HepG2 (cell line): ENCODE results near the gene CDYL2. TPM values are rescaled to one million over a fixed set of nuclear protein-coding genes. Genes with fewer than 3 reads are reported as not detected.

ENCODE experiments used
- ATAC-seq: fragments of 200-7000 bp; cut with Tn5 transposase; 3 replicates; pipeline ENCODE4 v1.9.1; 2020; ENCODE audit warnings: mild to moderate bottlenecking, moderate library complexity
- BruUV-seq: library from RNA; stranded (reverse); fragments of 400-500 nt; replicated peaks from 2 replicates; lab custom pipeline; 2021; lab: Mats Ljungman, UMichigan
- CTCF ChIA-PET: fragments of 300-600 bp; formaldehyde crosslinking; extraction: SDS; loops from one replicate; lab custom pipeline; 2021; ENCODE audit warnings: low total read pairs, inconsistent platforms, low intra/inter-chr PET ratio; lab: Yijun Ruan, JAX
- POLR2A ChIA-PET: fragments of 350-600 bp; sonication (Branson Sonifier 250); formaldehyde crosslinking; loops from one replicate; lab custom pipeline; 2020; ENCODE audit warnings: antibody characterized with exemption, inconsistent platforms; lab: Yijun Ruan, JAX
- DNase-seq: peaks from one replicate; pipeline ENCODE4 v3.0.0-alpha.2; 2015; ENCODE audit warnings: low spot score
- FAIRE-seq: peaks from 3 replicates; lab custom pipeline; 2011; peaks lifted over from hg19 to GRCh38; lab: Jason Lieb, UNC
- H2AFZ ChIP-seq: one replicate; pipeline ENCODE4 v1.6.1; 2011; ENCODE audit warnings: low read length, inconsistent platforms
- H3K27ac ChIP-seq: fragments of 300-600 bp; 3 replicates; pipeline ENCODE4 v1.8.0; 2011; ENCODE audit warnings: mixed run types, mild to moderate bottlenecking, mixed read lengths, low read length, inconsistent platforms; ENCODE audit not compliant: insufficient read depth; ENCODE audit errors: extremely low read length
- H3K27me3 ChIP-seq, 2 experiments: fragments of 200-600 bp in 1 of 2; 2 replicates in 1 of 2; 3 replicates in 1 of 2; pipeline versions ENCODE4 v1.6.0 to v1.8.0; 2011; ENCODE audit warnings: low read length in 2 of 2, mild to moderate bottlenecking in 2 of 2, moderate library complexity in 2 of 2, inconsistent platforms in 1 of 2; ENCODE audit not compliant: insufficient read depth in 2 of 2, control insufficient read depth in 1 of 2
- H3K36me3 ChIP-seq, 2 experiments: fragments of 200-600 bp in 1 of 2; replicated peaks in 1 of 2; 2 replicates in 1 of 2; 3 replicates in 1 of 2; pipeline versions ENCODE4 v1.5.1 to v1.8.0; 2011; ENCODE audit warnings: low read length in 2 of 2, inconsistent platforms in 1 of 2; ENCODE audit not compliant: insufficient read depth in 2 of 2, control insufficient read depth in 1 of 2
- H3K4me1 ChIP-seq: 2 replicates; pipeline ENCODE4 v1.5.1; 2012; ENCODE audit warnings: low read length, inconsistent platforms; ENCODE audit not compliant: insufficient read depth
- H3K4me2 ChIP-seq: 2 replicates; pipeline ENCODE4 v1.6.0; 2011; ENCODE audit warnings: low read depth, low read length, inconsistent platforms
- H3K4me3 ChIP-seq, 3 experiments: fragments of 200-600 bp in 1 of 3; sonication (generic), shearing (Covaris generic) in 1 of 3; replicated peaks in 1 of 3; 2 replicates each; pipeline ENCODE4 v1.5.1; 2011 to 2016; ENCODE audit warnings: low read length in 3 of 3, inconsistent platforms in 2 of 3, low read depth in 2 of 3, mild to moderate bottlenecking in 2 of 3, control low read depth in 1 of 3, mixed read lengths in 1 of 3; ENCODE audit not compliant: insufficient read depth in 1 of 3
- H3K79me2 ChIP-seq: one replicate; pipeline ENCODE4 v1.6.1; 2011; ENCODE audit warnings: low read length, inconsistent platforms; ENCODE audit not compliant: insufficient read depth
- H3K9ac ChIP-seq: 2 replicates; pipeline ENCODE4 v1.6.0; 2011; ENCODE audit warnings: mild to moderate bottlenecking, low read depth, low read length, inconsistent platforms; ENCODE audit not compliant: insufficient read depth
- H3K9me3 ChIP-seq: 2 replicates; pipeline ENCODE4 v1.5.1; 2012; ENCODE audit warnings: mild to moderate bottlenecking, low read length
- H4K20me1 ChIP-seq: 2 replicates; pipeline ENCODE4 v1.6.0; 2011; ENCODE audit warnings: inconsistent platforms, mild to moderate bottlenecking, low read length, moderate library complexity; ENCODE audit not compliant: insufficient read depth
- ATM ChIP-seq: fragments of 450-650 bp; IDR thresholded peaks from 2 replicates; pipeline ENCODE4 v1.7.1; 2017; ENCODE audit warnings: mild to moderate bottlenecking, borderline replicate concordance
- BRCA1 ChIP-seq: sonication (generic); formaldehyde crosslinking; IDR thresholded peaks from 2 replicates; pipeline ENCODE4 v1.4.0; 2020; ENCODE audit warnings: missing genetic modification reagents
- DNMT1 ChIP-seq: sonication (generic); formaldehyde crosslinking; IDR thresholded peaks from 2 replicates; pipeline ENCODE4 v1.5.1; 2020; ENCODE audit warnings: mild to moderate bottlenecking, missing genetic modification reagents
- GATAD2A ChIP-seq: IDR thresholded peaks from 2 replicates; pipeline ENCODE4 v1.6.1; 2016
- HNRNPK ChIP-seq: fragments of 200-400 bp; formaldehyde crosslinking; IDR thresholded peaks from 2 replicates; pipeline ENCODE4 v1.6.1; 2018; ENCODE audit warnings: low read length, low read depth, moderate library complexity, mild to moderate bottlenecking; ENCODE audit not compliant: poor library complexity, severe bottlenecking
- NCOA5 ChIP-seq: sonication (generic); formaldehyde crosslinking; IDR thresholded peaks from 2 replicates; pipeline ENCODE4 v1.4.0; 2020; ENCODE audit warnings: missing genetic modification reagents
- SMAD3 ChIP-seq: sonication (generic); formaldehyde crosslinking; IDR thresholded peaks from 2 replicates; pipeline ENCODE4 v1.4.0; 2020; ENCODE audit warnings: missing genetic modification reagents
- TCF7 ChIP-seq: sonication (generic); IDR thresholded peaks from 2 replicates; pipeline ENCODE4 v1.6.1; 2016; ENCODE audit warnings: antibody characterized with exemption, low read depth
- ZNF264 ChIP-seq: sonication (generic); formaldehyde crosslinking; IDR thresholded peaks from 2 replicates; pipeline ENCODE4 v1.4.0; 2020; ENCODE audit warnings: missing genetic modification reagents
- ZNF430 ChIP-seq: sonication (generic); formaldehyde crosslinking; IDR thresholded peaks from 2 replicates; pipeline ENCODE4 v1.9.0; 2021; ENCODE audit warnings: mild to moderate bottlenecking, missing genetic modification reagents
- ZNF460 ChIP-seq: sonication (generic); formaldehyde crosslinking; IDR thresholded peaks from 2 replicates; pipeline ENCODE4 v1.5.1; 2020; ENCODE audit warnings: missing genetic modification reagents, mild to moderate bottlenecking, borderline replicate concordance
- ZNF713 ChIP-seq: sonication (generic); formaldehyde crosslinking; IDR thresholded peaks from 2 replicates; pipeline ENCODE4 v1.4.0; 2020; ENCODE audit warnings: mild to moderate bottlenecking, missing genetic modification reagents
- WGBS: methylation state at CpG from one replicate; pipeline ENCODE4 v1.1.6; 2017; ENCODE audit warnings: low lambda C conversion rate; 5-methylcytosine and 5-hydroxymethylcytosine counted together
- in situ Hi-C: cut with HindIII; loops from 2 replicates; pipeline ENCODE4 v1.10.0; 2017; ENCODE audit warnings: low pct_unique_long_range_greater_than_20kb; ENCODE audit not compliant: extremely low pct_ligation_motif_present
- intact Hi-C: fragments of 100-400 bp; cut with micrococcal nuclease; formaldehyde crosslinking; loops from one replicate; pipeline ENCODE4 v1.10.0; 2022; ENCODE audit not compliant: unreplicated experiment
- polyA plus RNA-seq, 8 experiments: library from polyadenylated mRNA; depleted of rRNA in 3 of 8; stranded (reverse) in 7 of 8; unstranded in 1 of 8; fragments of >200 nt; fragmentation: Illumina TruSeq in 4 of 8; extraction: Trizol in 4 of 8; gene quantifications; 2 replicates each; pipeline versions ENCODE4 v1.2.1 to v1.2.3, GENCODE V29; 2011 to 2016; ENCODE audit warnings: low read depth in 4 of 8, missing spikeins in 1 of 8, mixed read lengths in 1 of 8; ENCODE audit not compliant: insufficient read depth in 1 of 8
- total RNA-seq, 5 experiments: library from RNA; depleted of rRNA; stranded (reverse); fragments of >200 nt; fragmentation: Illumina TruSeq; extraction: Trizol; gene quantifications; 2 replicates each; pipeline ENCODE4 v1.2.3, GENCODE V29; 2016; ENCODE audit warnings: low read depth in 1 of 5
- TF ChIP-seq, protein P1 (sequence below): sonication (generic); formaldehyde crosslinking; IDR thresholded peaks from 2 replicates; pipeline ENCODE4 v1.5.0; 2020; ENCODE audit warnings: missing genetic modification reagents, mild to moderate bottlenecking, borderline replicate concordance
- TF ChIP-seq, protein P2 (sequence below): sonication (generic); formaldehyde crosslinking; IDR thresholded peaks from 2 replicates; pipeline ENCODE4 v1.5.0; 2020; ENCODE audit warnings: mild to moderate bottlenecking, low read depth, missing genetic modification reagents, borderline replicate concordance
- TF ChIP-seq, protein P3 (sequence below): sonication (generic); formaldehyde crosslinking; IDR thresholded peaks from 2 replicates; pipeline ENCODE4 v1.4.0; 2020; ENCODE audit warnings: mild to moderate bottlenecking, missing genetic modification reagents
- TF ChIP-seq, protein P4 (sequence below): sonication (generic); formaldehyde crosslinking; IDR thresholded peaks from 2 replicates; pipeline ENCODE4 v1.4.0; 2020; ENCODE audit warnings: missing genetic modification reagents

The CDYL2 gene
- total and polyA plus RNA-seq, 2 of the 13 experiments (the other 11 are each of a cell fraction or from before 2014, with no cell fraction given) = 0.07 to 0.35 TPM

GRCh38 chr16:80692270-80692669 lies 112.1 kb downstream of the CDYL2 start (continued):
- TF ChIP-seq, protein P1, sequence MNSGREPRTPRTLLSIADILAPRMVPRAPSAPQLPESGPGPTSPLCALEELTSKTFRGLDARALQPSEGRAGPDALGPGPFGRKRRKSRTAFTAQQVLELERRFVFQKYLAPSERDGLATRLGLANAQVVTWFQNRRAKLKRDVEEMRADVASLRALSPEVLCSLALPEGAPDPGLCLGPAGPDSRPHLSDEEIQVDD = no peak
- TF ChIP-seq, protein P2, sequence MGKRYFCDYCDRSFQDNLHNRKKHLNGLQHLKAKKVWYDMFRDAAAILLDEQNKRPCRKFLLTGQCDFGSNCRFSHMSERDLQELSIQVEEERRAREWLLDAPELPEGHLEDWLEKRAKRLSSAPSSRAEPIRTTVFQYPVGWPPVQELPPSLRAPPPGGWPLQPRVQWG (CRISPR knock-in tag) = no peak

DNA sequence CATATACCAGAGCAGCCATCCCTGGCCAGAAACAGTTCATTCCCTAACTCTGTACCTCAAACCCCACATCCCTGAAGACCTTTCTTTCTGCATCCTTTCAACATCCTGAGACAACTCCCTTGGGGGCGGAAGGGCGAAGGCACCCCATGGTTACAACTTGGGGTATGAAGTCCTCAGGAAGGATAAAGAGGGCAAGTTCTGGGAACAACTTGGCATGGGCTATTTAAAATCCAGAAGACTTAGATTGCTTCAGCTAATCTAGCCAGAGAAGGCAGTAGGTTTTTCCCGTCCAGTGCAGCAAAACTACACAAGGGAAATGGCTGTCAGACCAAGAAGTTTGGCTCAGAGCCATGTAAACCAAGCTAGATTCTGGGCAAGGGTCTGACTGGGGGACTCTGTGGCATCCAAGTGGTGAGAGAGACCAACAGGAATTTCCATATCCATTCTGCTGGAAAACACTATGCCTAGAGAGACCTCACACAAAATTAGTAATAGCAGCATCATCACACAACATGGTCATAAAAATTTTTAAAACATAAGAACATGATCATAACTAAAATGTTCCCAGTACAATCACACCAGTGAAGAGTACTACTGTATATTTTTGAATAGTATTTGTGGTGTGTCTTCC lies 113.2 kb downstream of the CDYL2 start:
- 32% methylated on average over 3 of the region's 3 CpGs for whole genome bisulfite sequencing
- Histone ChIP-seq H3K9me3 (no peaks in the 10 kb centered on the region), H2AFZ (no peak overlapping the region), H3K27ac (no peak overlapping the region), H3K36me3 (no peaks in the 10 kb centered on the region), H4K20me1 (no peaks in the 10 kb centered on the region), H3K4me2 (no peak overlapping the region), H3K27me3 (no peaks in the 10 kb centered on the region), H3K4me1 (no peaks in the 10 kb centered on the region), H3K9ac (no peak overlapping the region), H3K4me3 (no peak overlapping the region), H3K79me2 (no peaks in the 10 kb centered on the region)
- ChIA-PET CTCF (no interaction called here), POLR2A (no interaction called here)
- ATAC-seq (no peak), DNase-seq (no peak), FAIRE-seq (no peak)
- intact Hi-C loops = no loop called here
- in situ Hi-C loops = no loop called here
- no TSS peak for BruUV-seq
- no peak for TF ChIP-seq ZNF264
- TF ChIP-seq TCF7 = no peak
- TF ChIP-seq, protein P3, sequence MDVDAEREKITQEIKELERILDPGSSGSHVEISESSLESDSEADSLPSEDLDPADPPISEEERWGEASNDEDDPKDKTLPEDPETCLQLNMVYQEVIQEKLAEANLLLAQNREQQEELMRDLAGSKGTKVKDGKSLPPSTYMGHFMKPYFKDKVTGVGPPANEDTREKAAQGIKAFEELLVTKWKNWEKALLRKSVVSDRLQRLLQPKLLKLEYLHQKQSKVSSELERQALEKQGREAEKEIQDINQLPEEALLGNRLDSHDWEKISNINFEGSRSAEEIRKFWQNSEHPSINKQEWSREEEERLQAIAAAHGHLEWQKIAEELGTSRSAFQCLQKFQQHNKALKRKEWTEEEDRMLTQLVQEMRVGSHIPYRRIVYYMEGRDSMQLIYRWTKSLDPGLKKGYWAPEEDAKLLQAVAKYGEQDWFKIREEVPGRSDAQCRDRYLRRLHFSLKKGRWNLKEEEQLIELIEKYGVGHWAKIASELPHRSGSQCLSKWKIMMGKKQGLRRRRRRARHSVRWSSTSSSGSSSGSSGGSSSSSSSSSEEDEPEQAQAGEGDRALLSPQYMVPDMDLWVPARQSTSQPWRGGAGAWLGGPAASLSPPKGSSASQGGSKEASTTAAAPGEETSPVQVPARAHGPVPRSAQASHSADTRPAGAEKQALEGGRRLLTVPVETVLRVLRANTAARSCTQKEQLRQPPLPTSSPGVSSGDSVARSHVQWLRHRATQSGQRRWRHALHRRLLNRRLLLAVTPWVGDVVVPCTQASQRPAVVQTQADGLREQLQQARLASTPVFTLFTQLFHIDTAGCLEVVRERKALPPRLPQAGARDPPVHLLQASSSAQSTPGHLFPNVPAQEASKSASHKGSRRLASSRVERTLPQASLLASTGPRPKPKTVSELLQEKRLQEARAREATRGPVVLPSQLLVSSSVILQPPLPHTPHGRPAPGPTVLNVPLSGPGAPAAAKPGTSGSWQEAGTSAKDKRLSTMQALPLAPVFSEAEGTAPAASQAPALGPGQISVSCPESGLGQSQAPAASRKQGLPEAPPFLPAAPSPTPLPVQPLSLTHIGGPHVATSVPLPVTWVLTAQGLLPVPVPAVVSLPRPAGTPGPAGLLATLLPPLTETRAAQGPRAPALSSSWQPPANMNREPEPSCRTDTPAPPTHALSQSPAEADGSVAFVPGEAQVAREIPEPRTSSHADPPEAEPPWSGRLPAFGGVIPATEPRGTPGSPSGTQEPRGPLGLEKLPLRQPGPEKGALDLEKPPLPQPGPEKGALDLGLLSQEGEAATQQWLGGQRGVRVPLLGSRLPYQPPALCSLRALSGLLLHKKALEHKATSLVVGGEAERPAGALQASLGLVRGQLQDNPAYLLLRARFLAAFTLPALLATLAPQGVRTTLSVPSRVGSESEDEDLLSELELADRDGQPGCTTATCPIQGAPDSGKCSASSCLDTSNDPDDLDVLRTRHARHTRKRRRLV (CRISPR knock-in tag) = no peak
- no peak for TF ChIP-seq HNRNPK
- TF ChIP-seq ATM = no peak
- TF ChIP-seq SMAD3 (CRISPR knock-in tag) = no peak
- TF ChIP-seq ZNF713 (CRISPR knock-in tag) = no peak
- no peak for TF ChIP-seq BRCA1 (CRISPR knock-in tag)
- no peak for TF ChIP-seq NCOA5 (CRISPR knock-in tag)
- no peak for TF ChIP-seq GATAD2A
- TF ChIP-seq DNMT1 = no peak
- TF ChIP-seq, protein P4, sequence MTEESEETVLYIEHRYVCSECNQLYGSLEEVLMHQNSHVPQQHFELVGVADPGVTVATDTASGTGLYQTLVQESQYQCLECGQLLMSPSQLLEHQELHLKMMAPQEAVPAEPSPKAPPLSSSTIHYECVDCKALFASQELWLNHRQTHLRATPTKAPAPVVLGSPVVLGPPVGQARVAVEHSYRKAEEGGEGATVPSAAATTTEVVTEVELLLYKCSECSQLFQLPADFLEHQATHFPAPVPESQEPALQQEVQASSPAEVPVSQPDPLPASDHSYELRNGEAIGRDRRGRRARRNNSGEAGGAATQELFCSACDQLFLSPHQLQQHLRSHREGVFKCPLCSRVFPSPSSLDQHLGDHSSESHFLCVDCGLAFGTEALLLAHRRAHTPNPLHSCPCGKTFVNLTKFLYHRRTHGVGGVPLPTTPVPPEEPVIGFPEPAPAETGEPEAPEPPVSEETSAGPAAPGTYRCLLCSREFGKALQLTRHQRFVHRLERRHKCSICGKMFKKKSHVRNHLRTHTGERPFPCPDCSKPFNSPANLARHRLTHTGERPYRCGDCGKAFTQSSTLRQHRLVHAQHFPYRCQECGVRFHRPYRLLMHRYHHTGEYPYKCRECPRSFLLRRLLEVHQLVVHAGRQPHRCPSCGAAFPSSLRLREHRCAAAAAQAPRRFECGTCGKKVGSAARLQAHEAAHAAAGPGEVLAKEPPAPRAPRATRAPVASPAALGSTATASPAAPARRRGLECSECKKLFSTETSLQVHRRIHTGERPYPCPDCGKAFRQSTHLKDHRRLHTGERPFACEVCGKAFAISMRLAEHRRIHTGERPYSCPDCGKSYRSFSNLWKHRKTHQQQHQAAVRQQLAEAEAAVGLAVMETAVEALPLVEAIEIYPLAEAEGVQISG = no peak
- no peak for TF ChIP-seq ZNF430 (CRISPR knock-in tag)
- TF ChIP-seq ZNF460 (CRISPR knock-in tag) = no peak
